AG10803 (cell line): ENCODE results near the gene CACNB2.

Source experiments
- DNase-seq: peaks from one replicate; pipeline ENCODE4 v3.0.0; 2010; ENCODE audit warnings: low read depth
- H3K4me3 ChIP-seq: 2 replicates; pipeline ENCODE4 v1.5.1; 2011; ENCODE audit warnings: mild to moderate bottlenecking, low read length, control low read depth
- CTCF ChIP-seq: conservative IDR thresholded peaks from 2 replicates; pipeline ENCODE4 v1.5.1; 2011; ENCODE audit warnings: mild to moderate bottlenecking, low read length, control low read depth, inconsistent platforms

Gene CACNB2

DNA sequence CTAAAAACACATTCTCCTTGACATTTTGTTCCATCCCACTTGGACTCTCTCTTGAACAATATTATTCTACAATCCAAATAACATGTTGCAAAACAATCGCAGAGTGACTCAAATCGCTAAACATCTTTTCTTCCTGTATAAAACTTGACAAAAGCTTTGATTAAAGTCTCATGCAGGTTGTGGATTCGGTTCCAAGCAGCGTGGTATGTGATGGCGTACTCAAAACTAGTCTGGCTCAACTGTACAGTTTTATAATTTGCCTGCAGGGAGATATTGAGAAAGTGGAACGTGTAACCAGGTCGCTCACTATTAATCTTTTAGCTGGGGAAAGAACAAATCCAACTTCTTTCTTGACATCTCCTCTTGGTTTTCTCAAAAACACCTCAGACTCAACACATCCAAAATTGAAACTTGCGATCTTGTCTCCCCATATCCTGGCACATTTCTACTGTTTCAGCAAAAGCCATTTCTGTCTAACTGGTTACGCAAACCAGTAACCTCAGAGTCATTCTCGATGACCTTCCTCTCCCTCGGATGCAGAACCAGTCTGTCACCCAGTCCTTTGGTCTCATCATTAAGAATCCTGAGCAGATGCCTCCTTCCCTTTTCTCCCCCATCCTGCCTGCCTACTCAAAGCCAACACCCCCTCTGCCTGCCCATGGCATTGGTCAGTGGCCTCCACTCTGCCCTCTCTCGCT, 100.1 kb downstream of the CACNB2 start:
- TF ChIP-seq CTCF, result no peak
- H3K4me3 ChIP-seq, result no peak overlapping the region
- DNase-seq, result no peak

DNA sequence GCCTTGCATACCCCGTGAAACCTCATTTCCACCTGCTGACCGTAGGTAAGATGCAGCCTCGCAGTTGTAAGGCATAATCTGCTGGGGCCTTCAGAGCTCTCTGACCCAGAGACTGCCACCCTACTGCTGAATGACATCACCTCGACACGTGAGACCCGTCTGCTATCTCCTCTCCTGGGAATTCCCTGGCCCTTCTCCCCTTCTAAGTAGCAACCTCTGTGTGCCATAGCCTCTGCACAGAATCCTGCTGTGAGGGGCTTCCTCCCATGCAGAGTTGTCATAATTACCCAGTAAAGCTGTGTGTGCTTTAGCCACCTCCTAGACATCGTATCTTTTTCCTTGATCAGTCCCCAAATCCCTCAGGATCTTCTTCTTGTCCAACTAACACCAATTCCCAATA, 106.7 kb downstream of the CACNB2 start:
- TF ChIP-seq CTCF, result no peak
- DNase-seq, result no peak
- no peak overlapping the region for H3K4me3 ChIP-seq

- H3K4me3 ChIP-seq, result no peak overlapping the region
- no peak for DNase-seq
- TF ChIP-seq CTCF, result no peak
Observed at GRCh38 chr10:18252086-18252485, 111.9 kb downstream of the CACNB2 start.

DNA sequence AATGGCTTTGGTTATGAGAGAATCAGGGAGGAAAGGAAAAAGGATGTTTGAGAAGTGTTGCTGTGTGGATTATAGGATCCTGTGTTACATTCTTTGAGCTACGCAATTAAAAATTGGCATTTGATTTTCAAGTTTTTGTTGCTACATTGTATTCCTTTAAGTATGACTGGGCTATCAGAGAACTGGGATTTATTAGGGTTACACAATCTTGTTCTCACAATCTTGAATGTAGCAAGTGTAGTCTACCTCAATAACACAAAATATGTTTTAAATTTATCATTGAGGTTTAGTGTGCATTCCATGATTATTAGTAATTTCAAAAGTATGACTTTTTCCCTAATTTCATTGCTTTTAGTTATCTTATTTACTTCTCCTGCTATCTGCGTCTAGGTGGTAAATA, 113.9 kb downstream of the CACNB2 start:
- peak; percentile 61 for DNase-seq
- TF ChIP-seq CTCF, result no peak
- H3K4me3 ChIP-seq, result no peak overlapping the region

DNA sequence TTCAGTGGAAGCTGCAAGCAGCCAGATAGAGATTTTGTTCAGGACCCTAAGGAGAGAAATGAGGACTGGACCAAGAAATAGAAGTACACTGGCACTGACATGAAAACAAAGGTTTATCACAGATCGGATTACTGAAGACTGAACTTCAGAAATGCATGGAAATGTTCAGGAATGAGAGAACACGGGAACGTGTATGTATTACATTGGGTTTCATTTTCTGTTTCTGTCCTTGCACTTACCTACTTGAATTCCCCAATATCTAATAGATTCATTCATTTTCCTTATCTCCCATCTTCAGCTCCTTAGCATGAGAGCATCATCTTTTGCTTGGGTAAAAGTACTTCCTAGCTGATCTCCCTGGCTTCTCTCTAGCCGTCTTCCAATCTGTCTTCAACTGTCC, 114.5 kb downstream of the CACNB2 start:
- no peak overlapping the region for H3K4me3 ChIP-seq
- TF ChIP-seq CTCF, result no peak
- no peak for DNase-seq

DNA sequence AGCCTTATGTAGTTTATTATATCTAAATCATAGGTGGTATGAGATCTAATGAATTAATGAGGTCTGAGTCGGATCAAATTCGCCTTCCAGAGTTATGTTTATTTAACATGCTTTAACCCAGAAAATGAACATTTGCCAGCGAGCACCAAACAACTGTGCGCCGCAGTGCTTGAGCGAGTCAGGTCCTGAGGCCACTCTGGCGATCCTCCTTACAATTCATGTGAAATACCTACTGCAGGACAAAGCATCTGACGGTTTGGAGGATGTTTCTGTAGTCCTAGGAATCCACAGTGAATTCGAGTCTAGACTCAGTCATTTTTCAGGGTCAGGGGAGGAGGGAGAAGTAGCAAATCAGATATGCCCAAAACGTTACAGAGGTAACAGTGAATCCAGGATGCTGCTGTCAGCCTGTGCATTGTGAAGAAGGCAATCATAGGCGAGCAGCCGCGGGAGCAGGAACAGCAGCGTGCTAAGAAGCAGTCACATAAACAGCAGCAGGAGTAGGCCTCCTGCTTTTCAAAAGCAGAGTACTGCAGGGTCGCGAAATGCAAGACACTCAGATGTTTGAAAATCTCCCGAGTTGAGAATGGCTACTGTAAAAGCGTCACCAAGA, 120.2 kb downstream of the CACNB2 start:
- H3K4me3 ChIP-seq, result no peak overlapping the region
- no peak for DNase-seq
- no peak for TF ChIP-seq CTCF

- no peak for TF ChIP-seq CTCF
- DNase-seq, result no peak
- no peak overlapping the region for H3K4me3 ChIP-seq
Observed at GRCh38 chr10:18261063-18261610, 120.9 kb downstream of the CACNB2 start.
